Mucosa of descending colon (tissue), 3 donors: Measurements from ENCODE around the gene ASB4. TPM values are rescaled to one million over a fixed set of nuclear protein-coding genes. Genes with fewer than 3 reads are reported as not detected.

ENCODE experiments used
- ATAC-seq: fragments of 200-7000 bp; cut with Tn5 transposase; one replicate; pipeline ENCODE4 v1.9.1; 2020; ENCODE audit warnings: mild to moderate bottlenecking, moderate library complexity
- DNase-seq, 3 donors: peaks; one replicate each; pipeline ENCODE4 v3.0.0-alpha.2; 2020
- H3K36me3 ChIP-seq: fragments of 200-600 bp; one replicate; pipeline ENCODE4 v1.8.0; 2021; ENCODE audit warnings: low read depth, mild to moderate bottlenecking
- H3K4me1 ChIP-seq: fragments of 200-600 bp; one replicate; pipeline ENCODE4 v1.8.0; 2021; ENCODE audit warnings: low read depth, mild to moderate bottlenecking
- H3K4me3 ChIP-seq: fragments of 200-600 bp; one replicate; pipeline ENCODE4 v1.8.0; 2021; ENCODE audit warnings: mild to moderate bottlenecking
- H3K9me3 ChIP-seq: fragments of 200-600 bp; one replicate; pipeline ENCODE4 v1.8.0; 2021; ENCODE audit warnings: mild to moderate bottlenecking
- CTCF ChIP-seq: fragments of 200-600 bp; IDR thresholded peaks from one replicate; pipeline ENCODE4 v1.8.0; 2022; ENCODE audit warnings: antibody characterized with exemption, mild to moderate bottlenecking
- intact Hi-C, 2 donors: fragments of 100-400 bp; cut with DNase I in 1 of 2; cut with micrococcal nuclease in 1 of 2; formaldehyde crosslinking; loops; one replicate each; pipeline versions ENCODE4 v1.11.0 to v1.11.1; 2022; cut with DNase I, micrococcal nuclease
- total RNA-seq, 3 donors: library from RNA; stranded (reverse); fragmentation: NEBNext Ultra II Directional in 2 of 3; extraction: Animal tissue kit (Norgen Biotek cat#: 25700) in 2 of 3; gene quantifications; one replicate each; pipeline versions ENCODE4 v1.2.1 to v1.2.4, GENCODE V29; 2021 to 2023
- donor health status: DM: no; HTN: no; CAD: no; lungs with moderate emphysema.
- donor health status: DM: no; HTN: no; CAD: no.
- donor health status: DM: no; HTN: yes; CAD: no.

ASB4 gene
- total RNA-seq, 3 donors from 2014 or later: 0.13 to 0.84 TPM; not detected in 1

- intact Hi-C loops: no loop called here
- H3K9me3 ChIP-seq: no peaks in the 10 kb centered on the region
- ATAC-seq (no peak), DNase-seq (no peak)
- H3K4me1 ChIP-seq: no peaks in the 10 kb centered on the region
- H3K4me3 ChIP-seq: no peak overlapping the region
- no peak for TF ChIP-seq CTCF
- H3K36me3 ChIP-seq: no peaks in the 10 kb centered on the region
Observed at GRCh38 chr7:95517870-95518269, 32.1 kb downstream of the ASB4 start.

GRCh38 chr7:95520136-95520535, 34.4 kb downstream of the ASB4 start:
- intact Hi-C loops: no loop called here
- TF ChIP-seq CTCF: no peak
- no peak for DNase-seq
- H3K4me1 ChIP-seq: no peaks in the 10 kb centered on the region
- H3K9me3 ChIP-seq: no peaks in the 10 kb centered on the region
- ATAC-seq: no peak
- H3K36me3 ChIP-seq: no peaks in the 10 kb centered on the region
- H3K4me3 ChIP-seq: no peak overlapping the region

GRCh38 chr7:95525503-95525902, 39.8 kb downstream of the ASB4 start:
- H3K36me3 ChIP-seq: no peaks in the 10 kb centered on the region
- DNase-seq (no peak), ATAC-seq (peak; percentile 67)
- peaks cover 3% of the 10 kb centered on the region for H3K4me1 ChIP-seq
- no peak overlapping the region for H3K4me3 ChIP-seq
- TF ChIP-seq CTCF: no peak
- H3K9me3 ChIP-seq: no peaks in the 10 kb centered on the region
- intact Hi-C loops: loop anchor here (5.0 kb wide), 2 partner anchors 157 to 162 kb away; no protein-coding TSS in a partner anchor

- Histone ChIP-seq H3K4me3 (no peak overlapping the region), H3K36me3 (no peaks in the 10 kb centered on the region), H3K9me3 (no peaks in the 10 kb centered on the region), H3K4me1 (peaks cover 3% of the 10 kb centered on the region)
- DNase-seq (peak in 1 of 3 donors; percentile 30), ATAC-seq (peak; percentile 68)
- TF ChIP-seq CTCF: no peak
- intact Hi-C loops: loop anchor here (5.0 kb wide), 2 partner anchors 156 to 161 kb away; no protein-coding TSS in a partner anchor
Observed at GRCh38 chr7:95526128-95526738, 40.5 kb downstream of the ASB4 start.

- H3K4me3 ChIP-seq: no peak overlapping the region
- DNase-seq (peak in 1 of 3 donors; percentile 55), ATAC-seq (peak; percentile 85)
- TF ChIP-seq CTCF: peak; percentile 77
- H3K9me3 ChIP-seq: no peaks in the 10 kb centered on the region
- peaks cover 3% of the 10 kb centered on the region for H3K4me1 ChIP-seq
- intact Hi-C loops: loop anchor here (5.0 kb wide), 2 partner anchors 155 to 160 kb away; no protein-coding TSS in a partner anchor
- no peaks in the 10 kb centered on the region for H3K36me3 ChIP-seq
Observed at GRCh38 chr7:95527033-95527775, 41.5 kb downstream of the ASB4 start.
